GM21528 (cell line): ENCODE results near the gene SKA3.
"Not testable (repeated sequence)": the region's sequence is repeated elsewhere in the genome, so short reads cannot be mapped to it uniquely, and the experiment has no call there.

Experiments
- ATAC-seq: cut with Tn5 transposase; IDR thresholded peaks from one replicate; pipeline ENCODE4 v1.9.1; 2021; ENCODE audit warnings: mild to moderate bottlenecking, moderate library complexity; ENCODE audit not compliant: unreplicated experiment, low FRiP score

The SKA3 gene

DNA sequence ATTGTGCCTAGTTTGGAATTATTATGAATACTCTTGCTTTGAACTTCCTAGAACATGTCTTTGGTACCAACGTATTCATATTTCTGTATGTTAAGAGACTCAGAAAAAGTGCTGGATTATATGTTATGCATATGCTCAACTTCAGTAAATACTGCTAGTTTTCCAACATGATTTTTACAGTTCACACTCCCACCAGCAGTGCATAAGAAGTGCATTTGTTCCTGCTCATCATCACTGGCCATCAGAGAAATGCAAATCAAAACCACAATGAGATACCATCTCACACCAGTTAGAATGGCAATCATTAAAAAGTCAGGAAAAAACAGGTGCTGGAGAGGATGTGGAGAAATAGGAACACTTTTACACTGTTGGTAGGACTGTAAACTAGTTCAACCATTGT is 2.6 kb downstream of the SKA3 start:
- not testable (repeated sequence) for ATAC-seq

DNA sequence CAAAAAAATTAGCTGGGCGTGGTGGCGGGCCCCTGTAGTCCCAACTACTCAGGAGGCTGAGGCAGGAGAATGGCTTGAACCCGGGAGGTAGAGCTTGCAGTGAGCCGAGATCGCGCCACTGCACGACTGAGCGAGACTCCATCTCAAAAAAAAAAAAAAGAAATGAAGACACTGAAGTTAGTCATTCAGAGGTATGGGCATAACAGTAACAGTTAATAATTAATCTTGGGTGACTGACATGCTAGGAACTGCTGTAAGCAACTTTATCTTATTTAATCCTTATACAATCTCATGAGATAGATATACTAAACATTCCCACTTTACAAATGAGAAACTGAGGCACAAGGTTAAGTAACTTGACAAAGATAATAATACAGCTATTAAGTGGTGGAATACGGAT is 4.9 kb downstream of the SKA3 start:
- ATAC-seq = no peak

DNA sequence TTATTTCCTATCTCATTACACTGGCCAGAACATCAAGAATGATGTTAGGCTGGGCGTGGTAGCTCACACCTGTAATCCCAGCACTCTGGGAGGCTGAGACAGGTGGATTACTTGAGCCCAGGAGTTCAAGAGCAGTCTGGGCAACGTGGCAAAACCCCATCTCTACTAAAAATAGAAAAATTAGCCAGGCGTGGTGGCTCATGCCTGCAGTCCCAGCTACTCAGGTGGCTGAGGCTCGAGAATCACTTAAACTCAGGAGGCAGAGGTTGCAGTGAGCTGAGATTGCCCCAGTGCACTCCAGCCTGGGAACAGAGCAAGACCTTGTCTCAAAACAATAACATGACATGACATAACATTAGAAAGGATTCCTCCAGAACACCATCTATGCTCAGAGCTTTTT is 10.7 kb downstream of the SKA3 start:
- ATAC-seq = not testable (repeated sequence)

DNA sequence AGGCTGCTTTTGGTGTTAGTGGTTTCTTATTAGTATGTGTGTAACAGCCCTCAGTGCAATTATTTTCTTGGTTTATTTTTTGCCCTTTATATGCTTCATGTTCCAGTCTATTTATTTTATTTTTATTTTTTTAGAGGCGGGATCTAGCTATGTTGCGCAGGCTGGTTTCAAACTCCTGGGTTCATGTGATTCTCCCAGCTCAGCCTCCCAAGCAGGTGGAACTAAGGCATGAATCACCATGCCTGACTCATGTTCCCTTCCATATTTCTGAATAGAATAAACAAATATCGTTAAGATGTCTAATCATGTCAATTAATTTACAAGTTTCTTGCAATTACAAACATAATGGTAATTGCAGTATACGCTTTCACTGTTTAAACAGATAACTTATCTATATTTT is 11.7 kb downstream of the SKA3 start:
- ATAC-seq = no peak

DNA sequence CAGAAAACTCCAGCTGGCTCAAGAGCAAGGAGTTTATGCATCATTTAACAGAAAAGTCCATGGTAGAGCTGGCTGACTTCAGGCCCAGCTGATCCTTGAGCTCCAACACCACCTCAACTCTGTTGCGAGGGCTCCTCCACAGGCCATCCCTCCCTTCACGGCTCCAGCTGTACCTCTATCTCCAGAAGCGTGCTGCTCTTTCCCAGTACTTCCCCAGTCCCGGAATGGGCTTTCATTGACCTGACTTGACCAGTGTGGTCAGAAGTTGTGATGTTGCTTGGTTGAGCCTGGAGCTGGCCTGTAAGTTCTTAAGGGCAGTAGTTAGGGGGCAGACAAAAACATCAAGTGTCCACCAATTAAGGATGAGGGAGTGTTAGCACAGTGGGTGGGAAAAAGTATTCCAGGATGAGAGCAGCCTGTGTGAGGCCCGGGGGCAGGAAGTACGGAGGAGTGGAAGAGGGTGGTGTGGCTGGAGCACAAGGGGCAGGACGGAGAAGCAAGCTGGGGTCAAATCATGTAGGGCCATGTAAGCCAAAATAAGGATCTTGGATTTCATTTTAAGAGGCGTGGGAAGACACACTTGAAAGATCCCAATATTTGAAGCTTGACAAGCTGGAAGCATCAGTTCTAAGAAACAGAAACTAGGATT is 24.0 kb downstream of the SKA3 start:
- ATAC-seq = no peak

DNA sequence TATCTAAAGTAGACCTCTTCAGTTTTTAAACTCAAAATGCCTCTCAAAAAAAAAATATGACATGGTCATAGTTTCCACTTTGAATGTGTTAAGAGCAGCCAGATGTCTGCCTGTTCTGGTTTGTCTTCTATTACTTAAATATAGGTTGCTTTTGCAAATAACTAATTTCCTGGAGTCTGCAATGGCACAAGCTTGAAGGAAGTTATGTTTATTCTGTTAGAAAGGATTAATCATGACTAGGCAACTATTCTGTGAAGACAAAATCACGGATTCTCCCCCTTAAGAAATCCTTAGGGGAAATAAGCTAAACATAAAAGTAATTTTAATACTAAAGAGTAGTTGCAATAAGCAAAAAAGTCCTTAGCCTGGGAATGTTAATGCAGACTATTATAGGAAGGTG is 26.3 kb downstream of the SKA3 start:
- no peak for ATAC-seq

DNA sequence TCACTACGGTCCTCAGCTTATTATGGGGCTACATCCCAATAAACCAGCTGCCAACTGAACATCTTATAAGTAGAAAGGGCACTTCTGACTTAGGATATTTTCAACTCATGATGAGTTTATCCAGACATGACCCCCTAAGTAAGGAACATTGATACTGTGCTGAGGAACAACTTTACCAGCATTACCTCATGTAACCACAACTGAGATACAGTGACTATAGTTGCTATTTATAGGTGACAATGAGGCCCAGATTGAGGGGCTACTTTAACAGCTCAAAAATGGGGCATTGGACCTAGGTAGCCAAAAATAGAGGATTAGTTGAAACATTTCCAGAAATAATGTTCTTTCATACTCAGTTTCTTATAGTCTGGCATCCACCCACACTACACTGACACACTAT is 26.8 kb downstream of the SKA3 start:
- no peak for ATAC-seq

DNA sequence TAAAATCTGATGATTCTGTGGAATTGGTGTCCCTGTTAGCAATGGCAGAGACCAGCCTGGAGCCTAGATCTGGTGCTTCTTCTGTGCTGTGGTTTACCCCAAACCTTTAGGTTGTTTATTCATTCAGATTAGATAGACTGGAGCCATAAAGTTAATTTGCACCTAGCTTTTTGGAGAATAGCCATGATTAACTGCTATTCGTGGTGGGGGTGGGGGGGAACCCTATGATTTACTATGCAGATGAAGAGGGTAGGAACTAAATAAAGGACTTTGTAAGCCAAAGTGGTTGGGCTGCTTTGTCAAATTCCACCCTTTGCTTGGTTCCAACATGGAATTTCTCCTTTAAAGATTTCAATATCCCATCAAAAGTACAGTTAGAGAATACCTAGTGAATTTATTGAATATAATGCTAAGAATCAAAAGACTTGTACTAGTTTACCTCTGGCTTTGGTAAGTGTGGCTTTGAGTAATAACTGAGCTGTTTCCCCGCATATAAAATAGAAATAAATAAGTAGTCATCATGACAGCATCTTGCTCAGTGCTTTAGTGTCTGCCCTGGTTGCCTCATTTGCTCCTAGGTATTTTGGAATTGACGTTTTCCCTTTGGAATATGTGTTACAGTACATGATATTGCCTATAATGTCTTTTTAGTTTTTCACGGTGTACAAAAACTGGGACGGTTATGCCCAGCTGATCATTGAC is 27.6 kb downstream of the SKA3 start:
- no peak for ATAC-seq

DNA sequence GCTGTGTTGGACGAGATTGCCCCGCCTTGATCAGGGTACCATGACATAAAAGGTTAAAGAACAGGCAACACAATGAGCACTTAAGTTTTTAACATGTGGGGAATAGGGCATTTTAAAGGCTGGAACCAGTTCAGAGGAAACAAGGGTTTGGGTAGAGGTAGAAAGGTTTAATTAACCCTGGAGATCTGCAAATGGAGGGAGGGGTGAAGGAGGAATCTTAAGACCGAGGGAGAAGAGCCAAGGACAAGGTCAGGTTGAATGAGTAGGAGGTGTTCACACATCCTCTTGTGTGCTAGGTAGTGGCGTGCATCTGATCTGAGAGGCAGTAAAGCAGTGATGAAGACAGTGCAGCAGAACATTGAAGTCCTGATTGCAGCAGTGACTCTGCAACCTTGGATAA is 28.5 kb downstream of the SKA3 start:
- no peak for ATAC-seq

DNA sequence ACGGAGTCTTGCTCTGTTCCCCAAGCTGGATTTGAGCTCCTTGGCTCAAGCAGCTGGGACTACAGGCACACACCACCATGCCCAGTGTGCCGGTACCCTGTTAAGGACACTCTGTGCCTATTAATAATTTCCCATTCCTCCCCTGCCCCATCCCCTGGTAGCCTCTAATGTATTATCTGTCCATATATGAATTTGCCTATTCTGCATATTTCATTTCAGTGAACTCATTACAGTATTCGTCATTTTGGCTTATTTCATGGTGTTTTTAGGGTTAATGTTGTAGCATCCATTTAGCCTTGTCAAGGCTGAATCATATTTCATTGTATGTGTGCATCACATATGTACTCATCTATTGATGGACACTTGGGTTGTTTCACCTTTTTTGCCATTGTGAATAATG is 33.6 kb downstream of the SKA3 start:
- no peak for ATAC-seq

DNA sequence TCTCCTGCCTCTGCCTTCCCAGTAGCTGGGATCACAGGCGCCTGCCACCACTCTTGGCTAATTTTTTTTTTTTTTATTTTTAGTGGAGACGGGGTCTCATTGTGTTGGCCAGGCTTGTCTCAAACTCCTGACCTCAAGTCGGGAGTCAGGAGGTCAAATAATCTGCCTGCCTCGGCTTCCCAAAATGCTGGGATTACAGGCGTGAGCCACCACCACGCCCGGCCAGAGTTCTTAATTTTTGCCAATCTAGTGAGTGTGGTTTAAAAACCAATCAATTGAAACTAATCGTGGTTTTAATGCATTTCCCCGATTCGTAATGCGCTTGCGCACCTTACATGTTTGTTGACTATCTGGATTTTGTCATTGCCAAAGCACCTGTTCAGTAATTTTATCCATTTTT is 37.0 kb downstream of the SKA3 start:
- ATAC-seq = no peak

DNA sequence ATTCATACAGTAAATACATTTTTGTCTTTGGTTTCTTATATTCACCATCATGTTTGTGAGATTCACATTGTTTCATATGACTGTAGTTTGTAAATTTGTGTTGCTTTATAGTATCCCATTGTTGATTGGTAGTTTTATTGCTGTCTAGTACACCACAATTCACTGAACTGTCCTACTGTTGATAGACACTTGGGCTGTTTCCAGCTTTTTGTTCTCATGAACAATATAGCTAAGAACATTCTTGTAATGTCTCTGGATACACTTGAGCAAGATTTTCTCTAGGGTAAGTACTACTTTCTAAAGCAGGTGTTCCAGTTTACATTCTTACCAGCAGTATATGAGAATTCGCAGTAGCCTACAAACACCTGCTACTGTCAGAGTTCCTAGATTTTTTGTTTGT is 37.8 kb downstream of the SKA3 start:
- ATAC-seq = no peak

DNA sequence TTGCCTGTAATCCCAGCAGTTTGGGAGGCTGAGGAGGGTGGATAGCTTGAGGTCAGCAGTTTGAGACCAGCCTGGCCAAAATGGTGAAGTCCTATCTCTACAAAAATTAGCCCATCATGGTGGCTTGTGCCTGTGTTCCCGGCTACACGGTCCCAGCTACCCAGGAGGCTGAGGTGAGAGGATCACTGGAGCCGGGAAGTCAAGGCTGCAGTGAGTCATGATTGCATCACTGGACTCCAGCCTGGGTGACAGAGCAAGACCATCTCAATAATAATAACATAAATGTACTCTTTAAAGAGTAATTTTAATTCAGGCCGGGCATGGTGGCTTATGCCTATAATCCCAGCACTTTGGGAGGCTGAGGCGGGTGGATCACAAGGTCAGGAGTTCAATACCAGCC is 38.7 kb downstream of the SKA3 start:
- ATAC-seq = no peak

DNA sequence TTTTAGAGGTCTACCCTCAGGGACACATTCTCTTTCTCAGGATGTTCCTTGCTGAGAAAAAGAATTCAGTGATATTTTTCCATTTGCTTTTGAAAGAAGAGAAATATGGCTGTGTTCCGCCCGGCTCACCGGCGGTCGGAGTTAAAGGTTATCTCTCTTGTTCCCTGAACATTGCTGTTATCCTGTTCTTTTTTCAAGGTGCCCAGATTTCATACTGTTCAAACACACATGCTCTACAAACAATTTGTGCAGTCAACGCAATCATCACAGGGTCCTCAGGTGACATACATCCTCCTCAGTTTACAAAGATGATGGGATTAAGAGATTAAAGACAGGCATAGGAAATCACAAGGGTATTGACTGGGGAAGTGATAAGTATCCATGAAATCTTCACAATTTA is 40.5 kb downstream of the SKA3 start:
- not testable (repeated sequence) for ATAC-seq

DNA sequence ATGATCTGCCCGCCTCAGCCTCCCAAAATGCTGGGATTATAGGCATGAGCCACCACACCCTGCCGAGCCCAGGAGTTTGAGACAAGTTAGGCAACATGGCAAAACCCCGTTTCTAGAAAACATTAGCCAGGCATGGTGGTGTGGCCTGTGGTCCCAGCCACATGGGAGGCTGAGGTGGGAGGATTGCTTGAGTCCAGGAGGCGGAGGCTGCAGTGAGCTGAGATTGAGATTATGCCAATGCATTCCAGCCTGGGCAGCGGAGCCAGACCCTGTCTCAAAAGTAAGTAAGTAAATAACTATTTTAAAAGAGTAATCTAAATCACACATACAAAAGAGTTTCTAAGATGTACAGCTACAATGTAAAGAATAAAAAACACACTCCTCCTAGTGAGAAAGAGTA is 41.9 kb downstream of the SKA3 start:
- no peak for ATAC-seq

DNA sequence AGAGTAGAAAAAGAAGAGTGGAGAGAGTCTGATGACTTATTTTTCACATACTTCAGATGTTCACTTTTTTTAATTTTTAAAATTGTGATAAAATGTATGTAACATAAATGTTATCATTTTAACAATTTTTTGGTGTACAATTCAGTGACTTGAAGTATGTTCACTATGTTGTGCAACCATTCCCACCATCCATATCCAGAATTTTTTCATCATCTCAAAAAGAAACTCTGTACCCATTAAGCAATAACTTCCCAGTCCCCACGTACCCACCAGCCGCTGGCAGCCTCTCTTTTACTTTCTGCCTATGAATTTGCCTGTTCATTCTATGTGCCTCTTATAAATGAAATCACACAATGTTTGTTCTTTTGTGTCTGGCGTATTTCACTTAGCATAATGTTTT is 43.3 kb downstream of the SKA3 start:
- ATAC-seq = no peak

DNA sequence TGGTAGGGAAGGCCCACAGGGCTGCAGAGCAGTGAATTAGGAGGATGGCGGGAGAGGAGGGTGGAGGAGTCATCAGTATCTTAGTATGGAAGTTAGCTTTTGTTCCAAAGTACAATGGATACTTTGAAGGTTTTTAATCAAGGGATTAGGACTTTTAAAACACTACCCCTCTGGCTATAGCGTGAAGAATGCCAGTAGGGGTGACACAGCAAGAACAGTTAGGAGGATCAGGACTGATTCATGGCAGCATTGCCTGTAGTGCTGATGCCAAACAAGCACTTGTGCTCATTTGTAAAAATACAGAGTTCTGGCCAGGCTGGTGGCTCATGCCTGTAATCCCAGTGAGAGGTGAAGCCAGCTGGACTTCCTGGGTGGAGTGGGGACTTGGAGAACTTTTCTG is 46.2 kb downstream of the SKA3 start:
- no peak for ATAC-seq

DNA sequence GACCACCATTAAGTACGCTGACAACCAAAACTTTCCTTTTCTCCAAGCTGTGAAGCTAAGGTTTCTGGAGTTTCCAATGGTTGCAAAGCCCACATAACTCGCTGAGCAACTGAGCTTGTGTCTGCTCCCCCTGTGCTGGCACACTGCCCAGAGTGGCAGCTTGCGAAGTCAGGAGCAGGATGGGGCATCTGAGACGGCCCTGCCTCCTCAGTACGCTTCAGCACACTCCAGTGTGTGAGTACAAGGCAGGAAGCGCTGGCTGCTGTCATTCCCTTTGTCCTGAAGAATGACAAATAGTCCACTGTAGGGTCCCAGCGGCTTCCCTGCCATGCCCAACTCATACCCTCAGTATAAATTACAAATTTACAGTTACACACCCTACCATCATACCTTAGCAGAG is 51.5 kb downstream of the SKA3 start:
- no peak for ATAC-seq

DNA sequence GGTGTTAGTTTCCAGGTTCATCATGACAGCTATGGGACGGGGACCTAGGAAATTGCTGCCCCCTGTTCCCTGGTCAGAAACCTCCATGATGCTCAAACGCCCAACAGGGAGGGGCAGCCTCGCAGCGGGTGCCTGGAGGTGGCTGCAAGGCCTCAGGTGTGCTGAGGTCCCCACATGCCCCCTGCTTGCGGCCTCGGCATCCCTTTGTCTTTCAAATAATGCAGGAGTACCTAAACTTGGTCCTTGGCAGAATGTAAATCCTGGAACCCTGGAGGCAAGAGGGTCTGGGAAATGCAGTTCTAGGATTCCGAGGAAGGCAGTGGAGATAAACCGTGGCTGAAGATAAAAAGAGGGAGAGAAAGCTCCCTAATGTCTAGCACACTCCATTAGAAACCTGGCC is 52.4 kb downstream of the SKA3 start:
- ATAC-seq = no peak

DNA sequence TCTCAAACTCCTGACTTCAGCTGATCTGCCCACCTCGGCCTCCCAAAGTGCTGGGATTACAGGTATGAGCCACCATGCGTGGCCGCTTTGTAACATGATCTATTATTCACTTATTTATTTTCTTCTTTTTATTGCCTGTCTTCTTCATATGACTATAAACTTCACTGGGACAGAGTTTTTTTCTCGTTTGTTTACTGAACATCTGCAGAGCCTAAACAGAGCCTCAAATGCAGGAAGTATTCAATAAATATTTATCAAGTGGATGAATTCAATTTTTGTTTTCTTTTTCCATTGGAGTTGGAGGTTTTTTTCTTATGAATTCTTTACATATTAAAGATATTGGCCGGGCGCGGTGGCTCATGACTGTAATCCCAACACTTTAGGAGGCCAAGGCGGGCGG is 54.7 kb downstream of the SKA3 start:
- ATAC-seq = no peak

DNA sequence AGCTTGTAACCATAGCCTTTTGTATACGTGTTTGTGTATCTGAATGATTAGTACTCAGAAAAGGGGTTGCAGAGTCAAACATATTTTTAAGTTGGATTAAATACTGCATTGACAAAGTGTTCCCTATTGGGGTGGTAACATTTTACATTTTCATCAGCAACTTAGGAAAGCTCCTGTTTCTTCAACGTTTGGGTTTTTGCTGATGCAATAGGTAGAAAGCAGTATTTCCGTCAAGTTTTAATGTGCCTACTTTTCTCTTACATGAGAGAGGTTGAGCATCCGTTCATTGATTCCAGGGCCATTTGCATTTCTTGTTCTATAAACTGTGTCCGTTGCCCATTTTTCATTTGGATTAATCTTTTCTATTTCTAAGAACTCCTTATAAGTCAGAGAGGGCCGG is 56.2 kb downstream of the SKA3 start:
- ATAC-seq = no peak

DNA sequence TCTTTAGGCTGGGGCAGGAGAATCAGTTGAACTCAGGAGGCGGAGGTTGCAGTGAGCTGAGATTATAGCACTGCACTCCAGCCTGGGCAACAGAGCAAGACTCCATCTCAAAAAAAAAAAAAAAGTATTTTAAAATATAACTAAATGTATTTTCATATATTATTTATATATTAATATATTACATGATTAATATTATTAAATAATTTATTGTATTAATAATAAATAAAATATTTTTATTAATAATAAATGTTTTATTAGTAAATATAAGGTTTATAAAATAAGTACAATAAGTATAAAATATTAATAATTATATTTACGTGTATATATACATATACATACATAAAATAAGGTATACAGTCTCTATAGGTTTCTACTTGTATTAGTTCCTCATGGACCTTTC is 56.8 kb downstream of the SKA3 start:
- no peak for ATAC-seq

DNA sequence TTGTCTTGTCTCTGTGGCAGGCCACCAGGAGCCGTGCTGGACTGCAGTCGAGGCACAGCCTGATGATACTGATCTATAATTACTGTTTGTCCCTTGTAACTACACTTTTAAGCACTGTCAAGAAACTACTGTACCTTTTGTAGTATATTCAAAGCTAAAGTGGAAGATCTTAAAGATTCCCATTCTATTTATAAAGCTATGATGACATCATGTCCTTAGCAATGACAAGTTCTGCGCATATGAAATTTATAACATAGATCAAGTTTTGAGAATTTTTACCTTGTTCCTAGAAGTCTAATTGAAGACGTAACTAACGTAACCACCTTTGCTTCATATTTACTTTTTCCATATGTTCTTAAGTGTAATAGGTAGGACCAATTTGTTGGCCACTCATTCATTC is 58.2 kb downstream of the SKA3 start:
- no peak for ATAC-seq
